IMR-90 (cell line): Measurements from ENCODE around the gene AKAP13.

Experiments
- CTCF ChIP-seq: conservative IDR thresholded peaks from 2 replicates; pipeline ENCODE4 v1.5.1; 2012; ENCODE audit warnings: mild to moderate bottlenecking, low read depth, low read length, improper control_type of control experiment
- FOS ChIP-seq: fragments of 150-350 bp; IDR thresholded peaks from 2 replicates; pipeline ENCODE4 v1.6.1; 2016; ENCODE audit warnings: low read depth, low read length
- MAZ ChIP-seq: IDR thresholded peaks from 2 replicates; pipeline ENCODE4 v1.6.1; 2012; ENCODE audit warnings: low read depth, mild to moderate bottlenecking, low read length, improper control_type of control experiment, moderate library complexity, borderline replicate concordance
- POLR2A ChIP-seq: IDR thresholded peaks from 2 replicates; pipeline ENCODE4 v1.6.1; 2012; ENCODE audit warnings: mild to moderate bottlenecking, low read depth, low read length
- RAD21 ChIP-seq: IDR thresholded peaks from 2 replicates; pipeline ENCODE4 v1.6.1; 2012; ENCODE audit warnings: low read length, improper control_type of control experiment
- RCOR1 ChIP-seq: IDR thresholded peaks from 2 replicates; pipeline ENCODE4 v1.6.1; 2012; ENCODE audit warnings: mild to moderate bottlenecking, low read length, improper control_type of control experiment; ENCODE audit not compliant: insufficient replicate concordance
- RFX5 ChIP-seq: IDR thresholded peaks from 2 replicates; pipeline ENCODE4 v1.8.0; 2012; ENCODE audit warnings: low read depth, mild to moderate bottlenecking, low read length, moderate library complexity
- SMC3 ChIP-seq: fragments of 150-350 bp; IDR thresholded peaks from 2 replicates; pipeline ENCODE4 v1.6.1; 2016; ENCODE audit warnings: low read depth, mild to moderate bottlenecking, antibody characterized with exemption, low read length, moderate library complexity

- TF ChIP-seq RAD21: no peak
- no peak for TF ChIP-seq CTCF
- TF ChIP-seq SMC3: no peak
- TF ChIP-seq RFX5: no peak
- no peak for TF ChIP-seq POLR2A
- no peak for TF ChIP-seq FOS
- TF ChIP-seq MAZ: no peak
- TF ChIP-seq RCOR1: no peak
These were observed 372.1 kb downstream of the AKAP13 start for GRCh38 chr15:85752491-85752961.
